Measurements from ENCODE around the gene LCLAT1.

- TF ChIP-seq POLR2A (IDR thresholded peaks at IDR 0.05; ENCODE audit: low read depth, low read length), result no peak
- no peak for TF ChIP-seq POLR2AphosphoS5 (IDR thresholded peaks at IDR 0.05; ENCODE audit: low read depth, low read length)
- no peak for TF ChIP-seq TAF1 (IDR thresholded peaks at IDR 0.05; ENCODE audit: borderline replicate concordance, low read depth, low read length)
Observed at GRCh38 chr2:30463535-30463934, 16.5 kb downstream of the LCLAT1 start.

Measured in GM12892 (cell line).